ENCODE data around the gene ABHD12. TPM values are rescaled to one million over a fixed set of nuclear protein-coding genes. Genes with fewer than 3 reads are reported as not detected.
A peak's percentile ranks its signal among the peaks of the same experiment; 100 is the strongest.

The ABHD12 gene
- total and polyA plus RNA-seq, 10 of the 15 experiments (the other 5 are each of a cell fraction or from before 2014, with no cell fraction given): 1.5 to 61.8 (median 26.7) TPM

- Histone ChIP-seq H3K27ac (ENCODE audit: control insufficient read depth, insufficient read depth) (peak overlapping the region; percentile 75), H3K36me3 (ENCODE audit: control insufficient read depth in 2 of 2, insufficient read depth in 2 of 2, low read length in 1 of 2) (no peaks in the 10 kb centered on the region; a peak in 1 of 4 replicates), H3K4me3 (peak overlapping the region; percentile 78), H3K4me2 (ENCODE audit: control insufficient read depth, insufficient read depth) (peak overlapping the region; percentile 56), H4K20me1 (ENCODE audit: control insufficient read depth, insufficient read depth) (no peaks in the 10 kb centered on the region), H3K9me3 (replicated peaks; ENCODE audit: control insufficient read depth, insufficient read depth, low read length) (no peaks in the 10 kb centered on the region), H3K4me1 (ENCODE audit: control insufficient read depth, insufficient read depth, low read length) (no peaks in the 10 kb centered on the region; the same call in 1 of the 2 replicates), H2AFZ (ENCODE audit: control insufficient read depth, low read depth, low read length) (peak overlapping the region; percentile 51), H3K79me2 (ENCODE audit: control insufficient read depth, insufficient read depth, low read length) (peaks cover 40% of the 10 kb centered on the region), H3K9ac (ENCODE audit: control insufficient read depth, insufficient read depth, low read length) (peak overlapping the region; percentile 87), H3K27me3 (replicated peaks in 1 of 2; ENCODE audit: control insufficient read depth in 2 of 2, insufficient read depth in 2 of 2, low read length in 1 of 2) (no peaks in the 10 kb centered on the region)
- under 1% methylated on average over 40 of the region's 67 CpGs for WGBS (ENCODE audit: insufficient coverage, insufficient replicate concordance, low lambda C conversion rate, missing lambda C conversion rate)
- in situ Hi-C loops (cut with MboI): loop anchor here (5.0 kb wide), 1 partner anchor 93 kb away; no protein-coding TSS in a partner anchor
- RAD21 ChIA-PET (ENCODE audit: unreplicated experiment): interaction anchor here (1.0 kb wide), 1 partner anchor 91 kb away, joined by 6 read pairs; no protein-coding TSS in a partner anchor
- SMC1A ChIA-PET (ENCODE audit: uncharacterized antibody, unreplicated experiment): no interaction called here
- BruUV-seq (replicated peaks): no TSS peak
- TF ChIP-seq REST (IDR thresholded peaks at IDR 0.05; ENCODE audit: low read depth, low read length) (no peak), NR2F1 (conservative IDR thresholded peaks at IDR 0.05) (peak; percentile 75), IKZF1 (conservative IDR thresholded peaks at IDR 0.05) (peak; percentile 55; the same call in 1 of the 2 replicates), USF2 (IDR thresholded peaks at IDR 0.05; ENCODE audit: borderline replicate concordance, low read depth, low read length) (no peak), BHLHE40 (IDR thresholded peaks at IDR 0.05; ENCODE audit: borderline replicate concordance in 1 of 2, low read depth in 2 of 2, low read length in 1 of 2) (0 out of 4 replicates have a peak, but pooled peaks of 1 of the 2 experiments have one; percentile 1), EGR1 (IDR thresholded peaks at IDR 0.05; ENCODE audit: borderline replicate concordance in 1 of 2, low read depth in 2 of 2, low read length in 2 of 2) (peak in 1 of 2 experiments; percentile 53; a peak in 1 of 3 replicates)
- POLR2A ChIA-PET: interaction anchor here (1.4 kb wide), 1 partner anchor 18 kb away, joined by 3 read pairs; the partner anchor contains the start of gene GINS1
- ATAC-seq: peak; percentile 57
- CTCF ChIA-PET: no interaction called here
- no peak for FAIRE-seq
- intact Hi-C loops (cut with micrococcal nuclease; ENCODE audit: unreplicated experiment): loop anchor here (2.0 kb wide), 1 partner anchor 71 kb away; no protein-coding TSS in a partner anchor
- DNase-seq (ENCODE audit: low read depth, low spot score): no peak
Measured at GRCh38 chr20:25389858-25390537, 637 bp downstream of the ABHD12 start.
